Measurements from ENCODE around the gene PCYT1A. TPM values are rescaled to one million over a fixed set of nuclear protein-coding genes. Genes with fewer than 3 reads are reported as not detected.

PCYT1A gene
- total RNA-seq, 1 donor from 2014 or later: 55.7 TPM

GRCh38 chr3:196274585-196274984 is 12.9 kb downstream of the PCYT1A start:
- Histone ChIP-seq H3K4me1 (peaks cover 21% of the 10 kb centered on the region), H3K27me3 (no peaks in the 10 kb centered on the region), H3K4me3 (no peak overlapping the region), H3K27ac (no peak overlapping the region), H3K9me3 (no peaks in the 10 kb centered on the region), H3K36me3 (no peaks in the 10 kb centered on the region)
- TF ChIP-seq, protein P1, sequence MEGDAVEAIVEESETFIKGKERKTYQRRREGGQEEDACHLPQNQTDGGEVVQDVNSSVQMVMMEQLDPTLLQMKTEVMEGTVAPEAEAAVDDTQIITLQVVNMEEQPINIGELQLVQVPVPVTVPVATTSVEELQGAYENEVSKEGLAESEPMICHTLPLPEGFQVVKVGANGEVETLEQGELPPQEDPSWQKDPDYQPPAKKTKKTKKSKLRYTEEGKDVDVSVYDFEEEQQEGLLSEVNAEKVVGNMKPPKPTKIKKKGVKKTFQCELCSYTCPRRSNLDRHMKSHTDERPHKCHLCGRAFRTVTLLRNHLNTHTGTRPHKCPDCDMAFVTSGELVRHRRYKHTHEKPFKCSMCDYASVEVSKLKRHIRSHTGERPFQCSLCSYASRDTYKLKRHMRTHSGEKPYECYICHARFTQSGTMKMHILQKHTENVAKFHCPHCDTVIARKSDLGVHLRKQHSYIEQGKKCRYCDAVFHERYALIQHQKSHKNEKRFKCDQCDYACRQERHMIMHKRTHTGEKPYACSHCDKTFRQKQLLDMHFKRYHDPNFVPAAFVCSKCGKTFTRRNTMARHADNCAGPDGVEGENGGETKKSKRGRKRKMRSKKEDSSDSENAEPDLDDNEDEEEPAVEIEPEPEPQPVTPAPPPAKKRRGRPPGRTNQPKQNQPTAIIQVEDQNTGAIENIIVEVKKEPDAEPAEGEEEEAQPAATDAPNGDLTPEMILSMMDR (IDR thresholded peaks at IDR 0.05): no peak
- peak in 1 of 2 donors; percentile 20 for TF ChIP-seq POLR2AphosphoS5 (IDR thresholded peaks at IDR 0.05; ENCODE audit: insufficient read depth in 1 of 2, low read depth in 1 of 2)
- DNase-seq (ENCODE audit: extremely low spot score in 2 of 2): no peak
- intact Hi-C loops (cut with DNase I): no loop called here

GRCh38 chr3:196273655-196274054 is 13.9 kb downstream of the PCYT1A start:
- Histone ChIP-seq H3K4me3 (no peak overlapping the region), H3K27ac (no peak overlapping the region), H3K4me1 (peaks cover 16% of the 10 kb centered on the region), H3K36me3 (peaks cover 0 to 2% of the 10 kb centered on the region in 2 donors), H3K27me3 (no peaks in the 10 kb centered on the region), H3K9me3 (no peaks in the 10 kb centered on the region)
- DNase-seq (ENCODE audit: extremely low spot score in 2 of 2): no peak
- no peak for TF ChIP-seq POLR2AphosphoS5 (IDR thresholded peaks at IDR 0.05; ENCODE audit: insufficient read depth in 1 of 2, low read depth in 1 of 2)
- TF ChIP-seq, protein P1 (IDR thresholded peaks at IDR 0.05): no peak
- no peak for TF ChIP-seq POLR2A (IDR thresholded peaks at IDR 0.05)
- intact Hi-C loops (cut with DNase I): no loop called here

- no peak overlapping the region for H3K27ac ChIP-seq
- no peak for DNase-seq (ENCODE audit: extremely low spot score in 2 of 2)
- H3K4me3 ChIP-seq: no peak overlapping the region
- H3K27me3 ChIP-seq: no peaks in the 10 kb centered on the region
- intact Hi-C loops (cut with DNase I): no loop called here
- H3K4me1 ChIP-seq: peaks cover 19% of the 10 kb centered on the region
- TF ChIP-seq POLR2A (IDR thresholded peaks at IDR 0.05) (no peak), POLR2AphosphoS5 (IDR thresholded peaks at IDR 0.05; ENCODE audit: insufficient read depth in 1 of 2, low read depth in 1 of 2) (no peak)
- TF ChIP-seq, protein P1 (IDR thresholded peaks at IDR 0.05): no peak
- H3K36me3 ChIP-seq: peaks cover 0 to 7% of the 10 kb centered on the region in 2 donors
- no peaks in the 10 kb centered on the region for H3K9me3 ChIP-seq
Observed at GRCh38 chr3:196272826-196273225, 14.7 kb downstream of the PCYT1A start.

GRCh38 chr3:196270499-196270898 is 17.0 kb downstream of the PCYT1A start:
- Histone ChIP-seq H3K9me3 (no peaks in the 10 kb centered on the region), H3K27me3 (no peaks in the 10 kb centered on the region), H3K36me3 (peaks cover 0 to 24% of the 10 kb centered on the region in 2 donors), H3K27ac (no peak overlapping the region), H3K4me1 (peaks cover 21% of the 10 kb centered on the region), H3K4me3 (no peak overlapping the region)
- DNase-seq (ENCODE audit: extremely low spot score in 2 of 2): no peak
- intact Hi-C loops (cut with DNase I): no loop called here
- TF ChIP-seq POLR2AphosphoS5 (IDR thresholded peaks at IDR 0.05; ENCODE audit: insufficient read depth in 1 of 2, low read depth in 1 of 2): no peak
- TF ChIP-seq POLR2A (IDR thresholded peaks at IDR 0.05): no peak
- TF ChIP-seq, protein P1 (IDR thresholded peaks at IDR 0.05): no peak

DNA sequence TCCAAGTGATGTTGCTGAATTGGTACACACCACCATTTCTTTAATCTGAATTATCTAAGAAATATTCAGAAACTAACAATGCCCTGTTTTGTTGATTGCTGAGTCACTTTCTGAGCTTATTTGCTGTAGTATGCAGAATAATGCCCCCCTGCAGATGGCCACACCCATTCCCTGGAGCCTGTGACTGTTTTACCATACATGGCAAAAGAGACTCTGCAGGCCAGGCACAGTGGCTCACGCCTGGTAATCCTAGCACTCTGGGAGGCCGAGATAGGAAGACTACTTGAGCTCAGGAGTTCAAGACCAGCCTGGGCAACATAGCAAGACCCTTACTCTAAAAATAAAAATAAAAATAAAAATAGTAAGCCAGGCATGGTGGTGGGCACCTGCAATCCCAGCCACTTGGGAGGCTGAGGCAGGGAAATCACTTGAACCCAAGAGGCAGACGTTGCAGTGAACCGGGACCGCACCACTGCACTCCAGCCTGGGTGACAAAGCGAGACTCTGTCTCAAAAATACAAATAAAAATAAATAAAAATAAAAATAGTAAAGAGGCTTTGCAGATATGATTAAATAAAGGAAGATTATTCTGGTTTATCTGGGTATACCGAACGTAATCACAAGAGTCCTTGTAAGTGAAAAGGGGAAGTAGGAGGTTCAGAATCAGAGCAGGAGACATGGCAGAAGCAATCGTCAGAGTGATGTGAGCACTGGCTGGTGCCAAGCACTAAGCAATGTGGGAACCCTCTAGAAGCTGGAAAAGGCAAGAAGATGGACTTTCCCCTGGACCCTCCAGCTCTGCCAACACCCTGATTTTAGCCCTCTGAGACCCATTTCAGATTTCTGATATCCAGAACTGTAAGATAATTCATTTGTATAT is 19.0 kb downstream of the PCYT1A start:
- peaks cover 14% of the 10 kb centered on the region for H3K4me1 ChIP-seq
- intact Hi-C loops (cut with DNase I): no loop called here
- H3K4me3 ChIP-seq: no peak overlapping the region
- H3K27ac ChIP-seq: no peak overlapping the region
- no peaks in the 10 kb centered on the region for H3K9me3 ChIP-seq
- H3K36me3 ChIP-seq: peaks cover 0 to 31% of the 10 kb centered on the region in 2 donors
- TF ChIP-seq POLR2AphosphoS5 (IDR thresholded peaks at IDR 0.05; ENCODE audit: insufficient read depth in 1 of 2, low read depth in 1 of 2): no peak
- no peak for TF ChIP-seq POLR2A (IDR thresholded peaks at IDR 0.05)
- TF ChIP-seq, protein P1 (IDR thresholded peaks at IDR 0.05): no peak
- no peaks in the 10 kb centered on the region for H3K27me3 ChIP-seq
- no peak for DNase-seq (ENCODE audit: extremely low spot score in 2 of 2)
